ENCODE results near the gene DSG1. TPM values are rescaled to one million over a fixed set of nuclear protein-coding genes. Genes with fewer than 3 reads are reported as not detected.

Gene DSG1
- total RNA-seq, 4 donors from 2014 or later = 693 to 1,832 (median 1,713) TPM

DNA sequence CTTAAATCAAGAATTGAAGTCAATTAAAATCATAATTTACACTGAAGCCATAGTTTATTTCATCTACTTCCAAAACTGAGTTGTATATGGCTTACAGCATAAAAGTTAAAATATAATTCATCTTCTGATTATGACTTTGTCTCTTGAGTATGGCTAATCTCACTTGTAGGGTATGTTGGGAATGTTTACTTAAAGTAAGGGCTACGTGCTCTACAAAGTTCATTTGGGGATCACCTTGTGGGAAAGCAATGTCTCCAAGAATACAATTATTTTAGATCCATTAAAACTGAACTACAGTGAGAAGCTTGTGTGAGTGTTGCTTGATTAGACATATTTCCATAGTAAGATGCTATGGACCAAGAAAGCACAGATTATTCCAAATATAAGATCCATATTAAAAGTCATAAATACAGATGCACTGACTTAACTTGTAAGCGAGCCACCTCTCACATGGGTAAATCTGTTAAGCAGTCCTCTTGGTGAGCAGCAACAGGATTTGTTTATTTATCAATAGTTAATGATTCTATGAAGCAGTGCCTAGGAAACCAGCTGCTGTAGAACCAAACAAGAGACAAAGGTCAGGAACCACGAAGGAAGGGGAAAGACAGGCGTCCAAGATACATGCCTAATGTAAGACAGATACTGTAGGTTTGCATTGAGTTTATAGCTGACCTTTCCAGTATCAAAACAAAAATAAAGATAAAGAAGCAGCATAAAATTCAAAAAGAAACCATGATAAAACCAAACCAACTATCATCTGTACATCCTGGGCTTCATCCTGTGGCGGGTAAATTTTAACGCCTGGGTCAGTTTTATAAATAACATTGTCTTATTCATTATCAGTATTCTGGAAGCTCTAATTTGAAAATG is 83.4 kb downstream of the DSG1 start:
- Histone ChIP-seq H3K27ac (no peak overlapping the region), H3K36me3 (no peaks in the 10 kb centered on the region), H3K4me1 (no peaks in the 10 kb centered on the region), H3K9me3 (no peaks in the 10 kb centered on the region), H3K4me3 (no peak overlapping the region), H3K27me3 (no peaks in the 10 kb centered on the region)
- TF ChIP-seq POLR2A (IDR thresholded peaks at IDR 0.05) = no peak
- TF ChIP-seq, protein P1, sequence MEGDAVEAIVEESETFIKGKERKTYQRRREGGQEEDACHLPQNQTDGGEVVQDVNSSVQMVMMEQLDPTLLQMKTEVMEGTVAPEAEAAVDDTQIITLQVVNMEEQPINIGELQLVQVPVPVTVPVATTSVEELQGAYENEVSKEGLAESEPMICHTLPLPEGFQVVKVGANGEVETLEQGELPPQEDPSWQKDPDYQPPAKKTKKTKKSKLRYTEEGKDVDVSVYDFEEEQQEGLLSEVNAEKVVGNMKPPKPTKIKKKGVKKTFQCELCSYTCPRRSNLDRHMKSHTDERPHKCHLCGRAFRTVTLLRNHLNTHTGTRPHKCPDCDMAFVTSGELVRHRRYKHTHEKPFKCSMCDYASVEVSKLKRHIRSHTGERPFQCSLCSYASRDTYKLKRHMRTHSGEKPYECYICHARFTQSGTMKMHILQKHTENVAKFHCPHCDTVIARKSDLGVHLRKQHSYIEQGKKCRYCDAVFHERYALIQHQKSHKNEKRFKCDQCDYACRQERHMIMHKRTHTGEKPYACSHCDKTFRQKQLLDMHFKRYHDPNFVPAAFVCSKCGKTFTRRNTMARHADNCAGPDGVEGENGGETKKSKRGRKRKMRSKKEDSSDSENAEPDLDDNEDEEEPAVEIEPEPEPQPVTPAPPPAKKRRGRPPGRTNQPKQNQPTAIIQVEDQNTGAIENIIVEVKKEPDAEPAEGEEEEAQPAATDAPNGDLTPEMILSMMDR (IDR thresholded peaks at IDR 0.05) = no peak
- no peak for TF ChIP-seq POLR2AphosphoS5 (IDR thresholded peaks at IDR 0.05)
- no peak for TF ChIP-seq EP300 (IDR thresholded peaks at IDR 0.05)
- no peak for DNase-seq (ENCODE audit: low spot score in 2 of 2)
- WGBS = 81% methylated on average over 6 of the region's 6 CpGs

DNA sequence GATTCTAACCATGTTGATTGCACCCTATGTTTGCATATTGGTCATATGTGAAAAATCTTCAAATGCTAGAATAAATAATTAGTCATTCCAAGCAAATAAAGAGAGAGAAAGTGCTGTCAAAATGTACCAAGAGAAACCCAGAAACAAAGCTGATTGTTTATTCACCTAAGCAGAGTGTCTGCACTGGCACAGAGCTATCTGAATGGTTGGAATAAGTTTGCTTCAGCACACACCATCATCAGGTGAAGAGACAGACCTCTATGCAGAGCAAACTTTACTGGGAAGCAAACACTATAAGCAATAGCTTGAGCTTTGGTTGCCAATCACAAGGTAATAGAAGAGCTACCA is 84.0 kb downstream of the DSG1 start:
- H3K36me3 ChIP-seq = no peaks in the 10 kb centered on the region
- DNase-seq (ENCODE audit: low spot score in 2 of 2) = no peak
- no peaks in the 10 kb centered on the region for H3K9me3 ChIP-seq
- TF ChIP-seq POLR2AphosphoS5 (IDR thresholded peaks at IDR 0.05) = no peak
- TF ChIP-seq, protein P1 (IDR thresholded peaks at IDR 0.05) = no peak
- no peak for TF ChIP-seq POLR2A (IDR thresholded peaks at IDR 0.05)
- TF ChIP-seq EP300 (IDR thresholded peaks at IDR 0.05) = no peak
- H3K4me3 ChIP-seq = no peak overlapping the region
- H3K4me1 ChIP-seq = no peaks in the 10 kb centered on the region
- H3K27me3 ChIP-seq = no peaks in the 10 kb centered on the region
- H3K27ac ChIP-seq = no peak overlapping the region

DNA sequence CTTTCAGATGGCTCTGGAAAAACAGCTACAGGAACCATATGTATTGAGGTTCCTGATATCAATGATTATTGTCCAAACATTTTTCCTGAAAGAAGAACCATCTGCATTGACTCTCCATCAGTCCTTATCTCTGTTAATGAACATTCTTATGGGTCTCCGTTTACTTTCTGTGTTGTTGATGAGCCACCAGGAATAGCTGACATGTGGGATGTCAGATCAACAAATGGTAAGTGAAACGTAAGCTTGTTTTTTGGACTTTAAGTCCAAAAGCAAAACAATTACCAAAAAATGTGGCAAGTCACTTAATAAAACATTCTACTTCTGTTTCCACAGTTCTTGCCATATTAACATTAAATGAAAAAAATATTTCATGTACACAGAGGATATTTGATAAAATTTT is 85.4 kb downstream of the DSG1 start:
- H3K4me1 ChIP-seq = no peaks in the 10 kb centered on the region
- no peak for TF ChIP-seq EP300 (IDR thresholded peaks at IDR 0.05)
- TF ChIP-seq, protein P1 (IDR thresholded peaks at IDR 0.05) = no peak
- DNase-seq (ENCODE audit: low spot score in 2 of 2) = no peak
- H3K4me3 ChIP-seq = no peak overlapping the region
- no peak overlapping the region for H3K27ac ChIP-seq
- no peaks in the 10 kb centered on the region for H3K36me3 ChIP-seq
- no peaks in the 10 kb centered on the region for H3K27me3 ChIP-seq
- WGBS = 86% methylated on average over 2 of the region's 2 CpGs
- no peaks in the 10 kb centered on the region for H3K9me3 ChIP-seq

Other genes with a start within 250 kb of the DSG1 start
- 10 to 100 TPM; 26.2 to 36.4 (median 32.3) TPM for gene DSC2, start 215.7 kb upstream of the DSG1 start, total RNA-seq
- gene DSC1, start 155.3 kb upstream of the DSG1 start, total RNA-seq = 100 to 1,000 TPM; 120 to 640 (median 465) TPM
- 10 to 100 TPM in 1 of 4 donors, 1 to 10 TPM in 2, under 1 TPM in 1; 0.89 to 20.9 (median 2.5) TPM for gene DSG4, start 58.6 kb downstream of the DSG1 start, total RNA-seq
- 100 to 1,000 TPM in 3 of 4 donors, 10 to 100 TPM in 1; 81.8 to 223 (median 168) TPM for gene DSG3, start 129.6 kb downstream of the DSG1 start, total RNA-seq
- 10 to 100 TPM; 13.9 to 35.4 (median 24.1) TPM for gene DSG2, start 180.0 kb downstream of the DSG1 start, total RNA-seq